GM23338 (cell line): ENCODE measurements around the gene FOXP1.

Experiments used
- EZH2 ChIP-seq: fragments of 200-600 bp; sonication (generic); IDR thresholded peaks from one replicate; pipeline ENCODE4 v1.8.0; 2017; ENCODE audit warnings: antibody characterized with exemption, mild to moderate bottlenecking, low read depth; ENCODE audit not compliant: unreplicated experiment
- TF ChIP-seq, protein P1 (sequence below), 2 experiments: fragments of 200-600 bp in 1 of 2; sonication (generic) in 1 of 2; conservative IDR thresholded peaks; 2 replicates each; pipeline versions ENCODE4 v1.5.1 to v1.6.1; 2016 to 2017; ENCODE audit warnings: antibody characterized with exemption in 2 of 2, low read depth in 2 of 2, mild to moderate bottlenecking in 2 of 2, moderate library complexity in 1 of 2

DNA sequence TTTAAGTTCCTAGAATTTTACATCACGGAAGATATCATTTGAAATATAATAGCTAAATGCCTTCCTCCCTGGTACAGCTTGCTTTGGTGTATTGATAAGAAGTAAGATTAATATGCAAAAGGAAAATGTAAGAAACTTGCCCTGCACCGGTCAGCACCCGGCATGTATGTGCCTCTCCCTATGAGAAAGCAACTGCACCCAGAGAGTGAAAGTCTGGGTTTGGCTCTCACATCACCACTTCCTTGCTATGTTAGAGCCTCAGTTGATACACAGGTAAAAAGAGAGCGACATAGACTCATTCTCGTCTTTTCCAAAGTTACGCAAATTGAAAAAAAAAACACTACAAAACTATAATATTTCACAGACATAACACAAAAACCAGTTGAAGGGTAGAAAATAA is 96.7 kb downstream of the FOXP1 start:
- TF ChIP-seq EZH2 = no peak
- TF ChIP-seq, protein P1, sequence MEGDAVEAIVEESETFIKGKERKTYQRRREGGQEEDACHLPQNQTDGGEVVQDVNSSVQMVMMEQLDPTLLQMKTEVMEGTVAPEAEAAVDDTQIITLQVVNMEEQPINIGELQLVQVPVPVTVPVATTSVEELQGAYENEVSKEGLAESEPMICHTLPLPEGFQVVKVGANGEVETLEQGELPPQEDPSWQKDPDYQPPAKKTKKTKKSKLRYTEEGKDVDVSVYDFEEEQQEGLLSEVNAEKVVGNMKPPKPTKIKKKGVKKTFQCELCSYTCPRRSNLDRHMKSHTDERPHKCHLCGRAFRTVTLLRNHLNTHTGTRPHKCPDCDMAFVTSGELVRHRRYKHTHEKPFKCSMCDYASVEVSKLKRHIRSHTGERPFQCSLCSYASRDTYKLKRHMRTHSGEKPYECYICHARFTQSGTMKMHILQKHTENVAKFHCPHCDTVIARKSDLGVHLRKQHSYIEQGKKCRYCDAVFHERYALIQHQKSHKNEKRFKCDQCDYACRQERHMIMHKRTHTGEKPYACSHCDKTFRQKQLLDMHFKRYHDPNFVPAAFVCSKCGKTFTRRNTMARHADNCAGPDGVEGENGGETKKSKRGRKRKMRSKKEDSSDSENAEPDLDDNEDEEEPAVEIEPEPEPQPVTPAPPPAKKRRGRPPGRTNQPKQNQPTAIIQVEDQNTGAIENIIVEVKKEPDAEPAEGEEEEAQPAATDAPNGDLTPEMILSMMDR (conservative IDR thresholded peaks at IDR 0.05; ENCODE audit: low read depth in 2 of 2) = no peak
